T-cell (primary cell): Measurements from ENCODE around the gene TGFBR2. TPM values are rescaled to one million over a fixed set of nuclear protein-coding genes. Genes with fewer than 3 reads are reported as not detected.

Source experiments
- ATAC-seq, 4 experiments: fragments of 200-7000 bp in 3 of 4; fragments of 150-1000 bp in 1 of 4; cut with Tn5 transposase; replicated peaks in 1 of 4; 1 replicate in 3 of 4; 2 replicates in 1 of 4; pipeline ENCODE4 v1.10.0; 2021; ENCODE audit warnings: moderate library complexity in 3 of 4, mild to moderate bottlenecking in 2 of 4, moderate number of reproducible peaks in 1 of 4
- CTCF ChIA-PET, 2 donors: fragments of 300-600 bp; sonication (Branson Sonifier 250); formaldehyde crosslinking; loops; one replicate each; lab custom pipeline; 2022; ENCODE audit warnings: antibody characterized with exemption in 2 of 2; lab: Charles Lee
- POLR2A ChIA-PET, 2 donors: fragments of 300-600 bp; sonication (Branson Sonifier 250); formaldehyde crosslinking; loops; one replicate each; lab custom pipeline; 2022; ENCODE audit warnings: antibody characterized with exemption in 2 of 2; lab: Charles Lee
- DNase-seq, 35 experiments: peaks; one replicate each; pipeline versions ENCODE4 v3.0.0 to v3.0.0-alpha.2; 2013 to 2023
- H3K27ac ChIP-seq: one replicate; pipeline ENCODE4 v1.5.1; 2013; ENCODE audit warnings: low read length
- H3K27me3 ChIP-seq, 2 experiments: replicated peaks in 1 of 2; 1 replicate in 1 of 2; 2 replicates in 1 of 2; pipeline versions ENCODE4 v1.6.1 to v1.7.0; 2013; ENCODE audit warnings: low read length in 1 of 2, mixed read lengths in 1 of 2; ENCODE audit not compliant: control insufficient read depth in 2 of 2, insufficient read depth in 2 of 2; ENCODE audit errors: extremely low read depth in 1 of 2
- H3K36me3 ChIP-seq, 2 donors: 1 replicate in 1 of 2; 2 replicates in 1 of 2; pipeline versions ENCODE4 v1.6.1 to v1.7.0; 2013; ENCODE audit warnings: low read length in 1 of 2; ENCODE audit not compliant: control insufficient read depth in 2 of 2, insufficient read depth in 1 of 2; ENCODE audit errors: extremely low read depth in 1 of 2
- H3K4me1 ChIP-seq, 2 experiments: 1 replicate in 1 of 2; 2 replicates in 1 of 2; pipeline versions ENCODE4 v1.6.1 to v1.7.0; 2013; ENCODE audit warnings: low read length in 2 of 2, mixed read lengths in 1 of 2; ENCODE audit not compliant: insufficient read depth in 2 of 2, control insufficient read depth in 1 of 2; ENCODE audit errors: extremely low read depth in 1 of 2
- H3K4me3 ChIP-seq, 2 donors: 1 replicate in 1 of 2; 2 replicates in 1 of 2; pipeline versions ENCODE4 v1.5.1 to v1.7.0; 2013; ENCODE audit warnings: mild to moderate bottlenecking in 2 of 2, low read length in 1 of 2, moderate library complexity in 1 of 2; ENCODE audit not compliant: control insufficient read depth in 1 of 2; ENCODE audit errors: extremely low read depth in 1 of 2
- H3K9me3 ChIP-seq: 2 replicates; pipeline ENCODE4 v1.7.0; 2013
- H3K27ac Mint-ChIP-seq, 2 donors: one replicate each; pipeline ENCODE4 v1.8.0; 2020 to 2021; ENCODE audit warnings: mild to moderate bottlenecking in 2 of 2, mixed read lengths in 2 of 2
- H3K27me3 Mint-ChIP-seq, 2 donors: one replicate each; pipeline ENCODE4 v1.8.0; 2021 to 2022; ENCODE audit warnings: mixed read lengths in 2 of 2
- H3K36me3 Mint-ChIP-seq: one replicate; pipeline ENCODE4 v1.8.0; 2021; ENCODE audit warnings: mixed read lengths
- H3K4me1 Mint-ChIP-seq, 3 donors: one replicate each; pipeline ENCODE4 v1.8.0; 2020 to 2022; ENCODE audit warnings: mixed read lengths in 3 of 3, mild to moderate bottlenecking in 1 of 3
- H3K4me3 Mint-ChIP-seq, 3 donors: one replicate each; pipeline ENCODE4 v1.8.0; 2020 to 2022; ENCODE audit warnings: mild to moderate bottlenecking in 3 of 3, mixed read lengths in 3 of 3, moderate library complexity in 3 of 3
- H3K9me3 Mint-ChIP-seq, 3 donors: one replicate each; pipeline ENCODE4 v1.8.0; 2020 to 2022; ENCODE audit warnings: mixed read lengths in 3 of 3
- WGBS: methylation state at CpG from one replicate; pipeline ENCODE4 v1.1.5; 2013; ENCODE audit warnings: missing lambda C conversion rate; ENCODE audit not compliant: insufficient coverage; 5-methylcytosine and 5-hydroxymethylcytosine counted together
- total RNA-seq, 35 experiments: library from RNA in 6 of 35; stranded (reverse) in 6 of 35; fragments of 120-200 nt in 1 of 35; gene quantifications; one replicate each; pipeline versions ENCODE4 v1.2.1 to v1.2.4 and lab custom pipeline; 2013 to 2026

TGFBR2 gene
- total RNA-seq, 5 donors from 2014 or later (not counting 1 experiment from before 2014, with no cell fraction given), result 114 to 145 (median 127) TPM

DNA sequence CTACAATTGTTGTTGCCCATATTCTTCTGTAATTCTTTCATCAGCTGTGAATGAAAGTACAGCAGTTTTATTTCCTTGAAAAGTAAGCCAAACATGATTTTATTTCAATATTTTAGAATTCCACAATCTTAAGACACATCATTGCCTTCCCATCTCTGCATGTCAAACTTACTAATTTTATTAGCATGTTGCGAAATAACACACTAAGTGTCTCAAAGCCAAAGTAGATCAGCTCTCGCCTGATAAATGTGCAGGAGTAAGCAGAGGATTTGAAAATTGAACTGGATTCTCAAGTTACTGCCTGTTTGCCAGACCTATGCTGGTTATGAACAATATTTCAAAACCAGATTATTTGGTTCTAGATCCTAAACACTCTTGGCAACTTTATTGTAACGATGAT lies 25.7 kb downstream of the TGFBR2 start:
- H3K27ac Mint-ChIP-seq, result peak overlapping the region; percentile 93 to 98
- H3K9me3 Mint-ChIP-seq, result no peaks in the 10 kb centered on the region
- peak overlapping the region; percentile 68 to 74 (median 73) for H3K4me3 Mint-ChIP-seq
- peaks cover 91 to 99% (median 98%) of the 10 kb centered on the region in 3 donors for H3K4me1 Mint-ChIP-seq
- ChIA-PET POLR2A (interaction anchor here (0.6 to 1.1 kb wide), 4 partner anchors 23 to 196 kb away, joined by 3 to 6 read pairs (median 3); no protein-coding TSS in a partner anchor), CTCF (interaction anchor here in 1 of 2 donors (0.6 to 1.6 kb wide), 6 partner anchors 11 to 1480 kb away, joined by 3 to 10 read pairs (median 4); no protein-coding TSS in a partner anchor)
- no peak overlapping the region for H3K4me3 ChIP-seq
- no peaks in the 10 kb centered on the region for H3K27me3 ChIP-seq
- peaks cover 0 to 17% of the 10 kb centered on the region in 2 donors for H3K36me3 ChIP-seq
- H3K9me3 ChIP-seq, result no peaks in the 10 kb centered on the region
- H3K27me3 Mint-ChIP-seq, result no peaks in the 10 kb centered on the region
- peaks cover 39% of the 10 kb centered on the region for H3K36me3 Mint-ChIP-seq
- ATAC-seq (no peak), DNase-seq (no peak)
- H3K4me1 ChIP-seq, result peaks cover 64 to 94% of the 10 kb centered on the region in 2 experiments
- peak overlapping the region; percentile 92 for H3K27ac ChIP-seq
- WGBS, result no CpG with 5 or more reads among the region's 3 CpGs

DNA sequence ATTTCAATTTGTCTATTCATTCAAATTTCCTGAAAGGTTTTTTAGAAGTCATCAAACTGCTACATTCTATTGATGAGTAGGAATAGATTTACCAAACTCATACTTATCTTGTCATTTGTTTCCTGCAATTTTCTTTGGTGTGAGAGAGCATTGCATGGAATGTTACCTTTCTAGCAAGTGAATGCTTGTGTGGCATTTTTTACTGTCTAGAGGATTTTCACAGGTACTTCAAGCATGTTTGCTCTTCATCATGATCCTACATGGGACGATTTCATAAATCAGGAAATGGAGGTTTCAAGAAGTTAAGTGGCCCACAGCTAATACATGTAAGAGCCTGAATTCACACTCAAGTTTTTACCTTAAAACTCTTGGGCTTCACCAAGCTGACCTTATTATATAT lies 26.1 kb downstream of the TGFBR2 start:
- no peak for ATAC-seq
- Histone ChIP-seq H3K4me1 (peaks cover 66 to 91% of the 10 kb centered on the region in 2 experiments), H3K4me3 (no peak overlapping the region), H3K9me3 (no peaks in the 10 kb centered on the region), H3K27me3 (no peaks in the 10 kb centered on the region), H3K36me3 (peaks cover 0 to 13% of the 10 kb centered on the region in 2 donors), H3K27ac (peak overlapping the region; percentile 92)
- Mint-ChIP-seq H3K27ac (peak overlapping the region; percentile 93 to 98), H3K9me3 (no peaks in the 10 kb centered on the region), H3K4me3 (peak overlapping the region; percentile 8 to 74 (median 73)), H3K36me3 (peaks cover 43% of the 10 kb centered on the region), H3K27me3 (no peaks in the 10 kb centered on the region), H3K4me1 (peaks cover 92 to 99% (median 98%) of the 10 kb centered on the region in 3 donors)
- DNase-seq, result no peak
- no CpG with 5 or more reads among the region's 1 CpG for WGBS
- ChIA-PET POLR2A (no interaction called here), CTCF (interaction anchor here in 1 of 2 donors (0.9 to 1.5 kb wide), 5 partner anchors 10 to 26 kb away, joined by 3 to 10 read pairs (median 3); no protein-coding TSS in a partner anchor)

DNA sequence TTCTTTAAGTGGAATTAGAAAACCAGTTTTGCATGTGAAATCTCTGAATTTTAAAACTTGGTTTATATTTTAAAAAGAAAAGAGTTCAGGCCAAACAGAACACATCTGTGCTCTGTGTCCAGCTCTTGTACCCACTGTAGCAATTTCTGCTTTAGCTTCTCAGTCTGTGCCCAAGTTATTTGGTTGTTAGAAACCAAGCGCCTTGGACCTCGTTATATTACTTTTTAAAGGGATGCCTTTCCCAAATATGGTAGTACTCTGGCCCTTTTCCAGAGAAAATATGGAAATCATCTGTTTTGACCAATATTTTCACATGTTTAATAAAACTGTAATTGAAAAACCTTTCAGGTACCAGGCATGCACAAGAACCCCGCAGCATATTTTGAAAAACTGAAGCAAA lies 27.3 kb downstream of the TGFBR2 start:
- ChIA-PET CTCF (no interaction called here), POLR2A (interaction anchor here (0.7 to 1.1 kb wide), 2 partner anchors 29 to 45 kb away, joined by 3 read pairs; no protein-coding TSS in a partner anchor)
- H3K27ac Mint-ChIP-seq, result peak overlapping the region; percentile 93 to 98
- no peaks in the 10 kb centered on the region for H3K9me3 Mint-ChIP-seq
- H3K4me1 Mint-ChIP-seq, result peaks cover 96 to 99% (median 98%) of the 10 kb centered on the region in 3 donors
- no peaks in the 10 kb centered on the region for H3K27me3 Mint-ChIP-seq
- no CpG with 5 or more reads among the region's 3 CpGs for WGBS
- Histone ChIP-seq H3K27ac (peak overlapping the region; percentile 92), H3K4me1 (peaks cover 68 to 89% of the 10 kb centered on the region in 2 experiments), H3K27me3 (no peaks in the 10 kb centered on the region), H3K36me3 (peaks cover 0 to 8% of the 10 kb centered on the region in 2 donors), H3K9me3 (no peaks in the 10 kb centered on the region), H3K4me3 (no peak overlapping the region)
- H3K36me3 Mint-ChIP-seq, result peaks cover 48% of the 10 kb centered on the region
- DNase-seq, result no peak
- no peak for ATAC-seq
- peak overlapping the region in 1 of 3 donors; percentile 74 for H3K4me3 Mint-ChIP-seq

DNA sequence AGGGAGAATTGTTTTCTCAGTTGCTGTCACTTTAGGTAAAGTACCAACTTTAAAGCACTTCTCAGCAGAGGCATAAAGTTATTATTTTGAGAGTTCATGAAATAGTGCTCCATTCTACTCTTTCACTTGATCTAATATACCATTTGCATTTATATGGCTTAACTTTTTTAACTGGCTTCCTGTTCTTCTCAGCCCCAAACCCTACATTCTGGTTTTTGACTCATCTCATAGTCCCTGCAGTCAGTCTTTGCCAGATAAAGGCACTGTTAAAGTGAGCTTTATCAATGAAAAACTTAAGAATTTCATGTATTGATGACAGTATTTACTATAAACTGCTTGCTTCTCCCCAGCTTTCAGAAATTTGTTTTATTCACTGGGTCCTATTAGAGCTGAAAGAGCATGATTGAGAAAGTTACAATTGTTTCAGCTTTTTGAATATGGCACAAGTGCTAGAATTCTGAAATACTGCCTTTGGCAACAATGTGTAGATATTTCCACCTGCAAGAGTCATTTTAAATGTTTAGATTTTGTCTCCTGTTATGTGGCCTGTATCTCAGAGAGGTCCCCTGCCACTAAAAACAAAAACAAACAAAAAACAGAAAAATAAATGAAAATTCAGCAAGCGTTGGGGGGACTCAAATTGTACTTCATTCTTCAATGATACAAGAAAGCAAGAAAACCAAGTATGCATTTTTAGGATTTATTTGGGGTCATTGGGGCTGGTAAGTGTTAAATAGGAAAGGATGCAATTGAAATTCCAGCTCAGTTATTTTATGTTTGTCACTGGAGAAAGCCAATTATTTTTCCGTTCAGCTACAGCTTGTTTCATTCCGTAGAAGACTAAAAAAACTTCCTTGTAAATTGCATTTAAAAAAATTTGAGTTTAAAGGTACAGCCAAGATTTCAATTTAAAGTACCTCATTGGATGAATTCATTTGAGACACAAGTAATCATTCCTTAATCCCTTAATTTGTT lies 28.6 kb downstream of the TGFBR2 start:
- H3K4me3 Mint-ChIP-seq, result peak overlapping the region; percentile 34 to 60 (median 56)
- H3K27me3 ChIP-seq, result no peaks in the 10 kb centered on the region
- peaks cover 39% of the 10 kb centered on the region for H3K36me3 Mint-ChIP-seq
- DNase-seq, result peak in 1 of 35 experiments; percentile 38
- H3K4me3 ChIP-seq, result no peak overlapping the region
- peaks cover 61 to 89% of the 10 kb centered on the region in 2 experiments for H3K4me1 ChIP-seq
- peaks cover 96 to 99% (median 98%) of the 10 kb centered on the region in 3 donors for H3K4me1 Mint-ChIP-seq
- ChIA-PET POLR2A (interaction anchor here (0.5 to 1.4 kb wide), 5 partner anchors 8 to 34 kb away, joined by 3 to 4 read pairs (median 3); no protein-coding TSS in a partner anchor), CTCF (interaction anchor here (0.6 to 1.3 kb wide), 8 partner anchors 14 to 59 kb away, joined by 3 to 15 read pairs (median 4); no protein-coding TSS in a partner anchor)
- no peaks in the 10 kb centered on the region for H3K27me3 Mint-ChIP-seq
- H3K9me3 ChIP-seq, result no peaks in the 10 kb centered on the region
- peaks cover 0 to 3% of the 10 kb centered on the region in 2 donors for H3K36me3 ChIP-seq
- no peaks in the 10 kb centered on the region for H3K9me3 Mint-ChIP-seq
- WGBS, result no CpG with 5 or more reads among the region's 3 CpGs
- peak overlapping the region; percentile 92 for H3K27ac ChIP-seq
- peak overlapping the region; percentile 93 to 98 for H3K27ac Mint-ChIP-seq
- peak in 2 of 4 experiments; percentile 20 to 34 for ATAC-seq

DNA sequence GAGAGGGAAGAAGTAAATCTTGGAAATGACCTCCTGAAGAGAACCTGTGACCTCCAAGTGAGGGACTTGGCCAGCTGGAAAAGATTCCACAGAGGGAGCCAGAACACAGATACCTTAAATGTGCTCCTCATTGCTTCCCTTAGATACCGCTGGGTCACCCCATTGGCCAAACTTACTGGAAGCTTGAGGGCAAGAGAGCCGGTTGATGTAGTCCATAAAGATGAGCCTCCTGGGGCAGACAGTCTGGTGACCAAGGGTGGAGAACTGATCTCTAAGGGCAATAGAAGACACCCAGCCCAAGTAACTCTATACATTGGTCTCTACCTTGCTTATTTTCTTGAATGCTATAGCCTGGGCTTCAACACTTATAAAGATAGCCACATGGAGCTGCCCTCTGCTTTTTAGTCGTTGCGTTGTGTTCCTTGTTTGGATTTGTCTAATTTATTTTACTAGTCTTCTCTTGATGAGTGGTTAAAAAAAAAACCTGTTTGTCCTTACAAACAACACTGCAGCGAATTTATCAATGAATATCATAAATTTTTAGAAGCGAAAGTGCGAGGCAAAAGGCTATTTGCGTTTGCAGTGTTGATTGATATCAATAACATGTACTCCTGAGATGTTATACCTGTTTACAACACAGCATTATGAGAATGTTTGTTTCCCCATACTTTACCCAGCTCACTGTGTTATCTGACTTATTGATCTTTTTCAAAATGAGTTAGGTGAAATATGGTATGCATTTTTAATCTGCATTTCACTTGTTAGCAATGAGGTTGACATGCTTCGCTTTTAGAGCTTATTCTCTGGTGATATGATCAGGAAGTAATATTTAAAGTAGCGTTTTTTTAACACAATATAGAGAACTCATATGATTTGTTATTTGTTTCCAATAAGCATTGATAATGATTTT lies 31.2 kb downstream of the TGFBR2 start:
- Histone ChIP-seq H3K4me1 (peaks cover 64 to 91% of the 10 kb centered on the region in 2 experiments), H3K27ac (peak overlapping the region; percentile 90), H3K9me3 (no peaks in the 10 kb centered on the region), H3K36me3 (no peaks in the 10 kb centered on the region), H3K4me3 (no peak overlapping the region), H3K27me3 (no peaks in the 10 kb centered on the region)
- DNase-seq (no peak), ATAC-seq (no peak)
- Mint-ChIP-seq H3K4me3 (peak overlapping the region; percentile 49 to 67 (median 56)), H3K9me3 (no peaks in the 10 kb centered on the region), H3K36me3 (peaks cover 38% of the 10 kb centered on the region), H3K4me1 (peaks cover 94 to 100% (median 97%) of the 10 kb centered on the region in 3 donors), H3K27ac (peak overlapping the region; percentile 93 to 98), H3K27me3 (no peaks in the 10 kb centered on the region)
- WGBS, result no CpG with 5 or more reads among the region's 10 CpGs
- ChIA-PET CTCF (interaction anchor here (0.7 to 1.5 kb wide), 2 partner anchors 8 to 58 kb away, joined by 4 to 7 read pairs; no protein-coding TSS in a partner anchor), POLR2A (interaction anchor here (0.6 to 1.1 kb wide), 5 partner anchors 10 to 149 kb away, joined by 3 to 4 read pairs (median 3); no protein-coding TSS in a partner anchor)
